ENCODE results near the gene CHRNA7.

The CHRNA7 gene

GRCh38 chr15:32089851-32090359, 59.6 kb downstream of the CHRNA7 start:
- DNase-seq (ENCODE audit: low read depth) = no peak

GRCh38 chr15:32091505-32092380, 61.4 kb downstream of the CHRNA7 start:
- no peak for DNase-seq (ENCODE audit: low read depth)

GRCh38 chr15:32096213-32096612, 65.9 kb downstream of the CHRNA7 start:
- no peak for DNase-seq (ENCODE audit: low read depth)

GRCh38 chr15:32096916-32097617, 66.8 kb downstream of the CHRNA7 start:
- no peak for DNase-seq (ENCODE audit: low read depth)

GRCh38 chr15:32098033-32098432, 67.7 kb downstream of the CHRNA7 start:
- no peak for DNase-seq (ENCODE audit: low read depth)

- DNase-seq (ENCODE audit: low read depth) = no peak
Observed at GRCh38 chr15:32099097-32099785, 68.9 kb downstream of the CHRNA7 start.

- no peak for DNase-seq (ENCODE audit: low read depth)
Observed at GRCh38 chr15:32099956-32100684, 69.8 kb downstream of the CHRNA7 start.

- no peak for DNase-seq (ENCODE audit: low read depth)
Observed at GRCh38 chr15:32104061-32104995, 74.0 kb downstream of the CHRNA7 start.

- no peak for DNase-seq (ENCODE audit: low read depth)
Observed at GRCh38 chr15:32105258-32106241, 75.2 kb downstream of the CHRNA7 start.

- no peak for DNase-seq (ENCODE audit: low read depth)
Observed at GRCh38 chr15:32106401-32107381, 76.4 kb downstream of the CHRNA7 start.

GRCh38 chr15:32107477-32108080, 77.3 kb downstream of the CHRNA7 start:
- DNase-seq (ENCODE audit: low read depth) = no peak

- DNase-seq (ENCODE audit: low read depth) = no peak
Observed at GRCh38 chr15:32108661-32109060, 78.3 kb downstream of the CHRNA7 start.

GRCh38 chr15:32112101-32112500, 81.8 kb downstream of the CHRNA7 start:
- no peak for DNase-seq (ENCODE audit: low read depth)

GRCh38 chr15:32113224-32113623, 82.9 kb downstream of the CHRNA7 start:
- no peak for DNase-seq (ENCODE audit: low read depth)

GRCh38 chr15:32117122-32117521, 86.8 kb downstream of the CHRNA7 start:
- no peak for DNase-seq (ENCODE audit: low read depth)

- no peak for DNase-seq (ENCODE audit: low read depth)
Observed at GRCh38 chr15:32119286-32119685, 89.0 kb downstream of the CHRNA7 start.

- DNase-seq (ENCODE audit: low read depth) = no peak
Observed at GRCh38 chr15:32119694-32120330, 89.5 kb downstream of the CHRNA7 start.
